Measurements from ENCODE around the gene PGAP2. TPM values are rescaled to one million over a fixed set of nuclear protein-coding genes. Genes with fewer than 3 reads are reported as not detected.

The PGAP2 gene
- total and polyA plus RNA-seq, 9 donors: 8.7 to 29.8 (median 22.3) TPM

DNA sequence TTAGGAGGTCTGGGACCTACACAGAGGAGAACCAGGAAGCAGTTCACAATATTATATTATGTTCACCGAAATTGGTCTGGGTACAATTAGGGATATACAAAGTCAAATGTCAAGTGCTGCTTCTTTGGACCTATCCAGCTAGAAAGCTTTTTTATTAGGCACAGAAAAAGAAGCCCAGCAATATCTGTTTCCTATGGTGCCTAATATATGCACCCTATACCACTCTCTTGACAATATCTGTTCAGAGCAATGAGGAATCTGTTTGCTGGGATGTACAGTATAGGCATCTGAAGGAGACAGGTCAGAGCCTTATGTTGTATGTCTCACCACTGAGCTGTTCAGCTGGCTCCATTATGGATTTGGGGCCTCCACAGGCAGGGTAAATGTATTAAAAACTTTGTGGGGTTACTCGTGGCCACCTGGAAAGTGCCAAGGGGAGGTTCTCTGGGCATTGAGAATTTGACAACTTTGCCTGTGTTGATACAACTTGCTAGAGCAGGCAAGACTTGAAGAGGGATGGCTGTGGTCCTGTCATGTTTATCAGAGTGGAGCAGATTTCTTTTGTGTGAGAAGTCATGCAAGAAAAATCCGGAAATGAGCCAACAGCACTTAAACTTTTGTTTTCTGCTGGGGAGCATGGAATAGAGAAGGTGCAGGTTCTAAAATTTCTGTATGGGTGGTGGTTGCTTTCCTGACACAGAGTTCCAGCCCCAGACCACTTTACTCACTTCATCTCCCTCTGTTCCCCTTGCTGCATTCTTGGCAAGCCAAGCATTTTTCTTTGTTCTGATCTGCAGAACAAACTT, 57.2 kb downstream of the PGAP2 start:
- H3K27ac ChIP-seq (ENCODE audit: low read length): peak overlapping the region; percentile 8
- no peak for DNase-seq
- H3K36me3 ChIP-seq (ENCODE audit: control insufficient read depth, insufficient read depth, low read length): no peaks in the 10 kb centered on the region
- H3K4me3 ChIP-seq (ENCODE audit: low read length): no peak overlapping the region
- peaks cover 32% of the 10 kb centered on the region for H3K4me1 ChIP-seq (ENCODE audit: control insufficient read depth, insufficient read depth, low read length)
- no peaks in the 10 kb centered on the region for H3K9me3 ChIP-seq (replicated peaks; ENCODE audit: control insufficient read depth, low read depth, low read length)
- no peaks in the 10 kb centered on the region for H3K27me3 ChIP-seq (ENCODE audit: control insufficient read depth, insufficient read depth, low read length)
- WGBS (ENCODE audit: insufficient coverage): 62% methylated on average over 1 of the region's 3 CpGs

DNA sequence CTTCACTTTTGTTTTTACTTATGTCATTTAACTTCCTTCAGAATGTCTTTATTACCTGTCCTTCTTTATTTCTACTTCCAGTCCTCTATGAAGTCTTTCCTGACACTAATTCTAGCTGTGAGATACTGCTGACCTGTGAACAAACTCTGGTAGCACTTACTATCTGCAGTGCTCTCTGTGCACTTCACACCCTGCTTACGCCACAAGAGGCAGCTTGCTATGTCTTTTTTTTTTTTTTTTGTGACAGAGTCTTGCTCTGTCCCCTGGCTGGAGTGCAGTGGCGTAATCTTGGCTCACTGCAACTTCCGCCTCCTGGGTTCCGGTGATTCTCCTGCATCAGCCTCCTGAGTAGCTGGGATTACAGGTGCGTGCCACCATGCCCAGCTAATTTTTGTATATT, 57.8 kb downstream of the PGAP2 start:
- Histone ChIP-seq H3K4me1 (ENCODE audit: control insufficient read depth, insufficient read depth, low read length) (peaks cover 27% of the 10 kb centered on the region), H3K27me3 (ENCODE audit: control insufficient read depth, insufficient read depth, low read length) (no peaks in the 10 kb centered on the region), H3K9me3 (replicated peaks; ENCODE audit: control insufficient read depth, low read depth, low read length) (no peaks in the 10 kb centered on the region), H3K36me3 (ENCODE audit: control insufficient read depth, insufficient read depth, low read length) (no peaks in the 10 kb centered on the region), H3K4me3 (ENCODE audit: low read length) (no peak overlapping the region), H3K27ac (ENCODE audit: low read length) (peak overlapping the region; percentile 8)
- 100% methylated on average over 1 of the region's 5 CpGs for WGBS (ENCODE audit: insufficient coverage)
- no peak for DNase-seq

DNA sequence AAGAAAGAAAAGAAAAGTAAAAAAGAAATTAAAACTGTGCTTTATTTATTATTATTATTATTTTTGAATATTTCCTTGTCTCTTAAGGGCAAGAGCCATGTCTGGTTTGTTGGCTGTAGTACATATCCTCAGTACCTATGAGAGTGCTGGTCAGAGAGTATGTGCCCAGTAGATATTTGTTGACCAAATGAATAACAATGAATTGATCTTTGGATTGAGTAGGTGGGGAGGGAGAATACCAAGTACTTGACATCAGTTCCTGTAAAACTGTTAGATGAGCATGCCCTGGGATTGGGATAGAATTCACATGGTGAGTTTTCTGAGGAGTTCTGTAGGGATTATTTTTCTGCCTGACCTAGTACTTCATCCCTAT, 58.5 kb downstream of the PGAP2 start:
- DNase-seq: no peak
- Histone ChIP-seq H3K27me3 (ENCODE audit: control insufficient read depth, insufficient read depth, low read length) (no peaks in the 10 kb centered on the region), H3K4me3 (ENCODE audit: low read length) (no peak overlapping the region), H3K27ac (ENCODE audit: low read length) (no peak overlapping the region), H3K9me3 (replicated peaks; ENCODE audit: control insufficient read depth, low read depth, low read length) (no peaks in the 10 kb centered on the region), H3K36me3 (ENCODE audit: control insufficient read depth, insufficient read depth, low read length) (no peaks in the 10 kb centered on the region), H3K4me1 (ENCODE audit: control insufficient read depth, insufficient read depth, low read length) (peaks cover 24% of the 10 kb centered on the region)

DNA sequence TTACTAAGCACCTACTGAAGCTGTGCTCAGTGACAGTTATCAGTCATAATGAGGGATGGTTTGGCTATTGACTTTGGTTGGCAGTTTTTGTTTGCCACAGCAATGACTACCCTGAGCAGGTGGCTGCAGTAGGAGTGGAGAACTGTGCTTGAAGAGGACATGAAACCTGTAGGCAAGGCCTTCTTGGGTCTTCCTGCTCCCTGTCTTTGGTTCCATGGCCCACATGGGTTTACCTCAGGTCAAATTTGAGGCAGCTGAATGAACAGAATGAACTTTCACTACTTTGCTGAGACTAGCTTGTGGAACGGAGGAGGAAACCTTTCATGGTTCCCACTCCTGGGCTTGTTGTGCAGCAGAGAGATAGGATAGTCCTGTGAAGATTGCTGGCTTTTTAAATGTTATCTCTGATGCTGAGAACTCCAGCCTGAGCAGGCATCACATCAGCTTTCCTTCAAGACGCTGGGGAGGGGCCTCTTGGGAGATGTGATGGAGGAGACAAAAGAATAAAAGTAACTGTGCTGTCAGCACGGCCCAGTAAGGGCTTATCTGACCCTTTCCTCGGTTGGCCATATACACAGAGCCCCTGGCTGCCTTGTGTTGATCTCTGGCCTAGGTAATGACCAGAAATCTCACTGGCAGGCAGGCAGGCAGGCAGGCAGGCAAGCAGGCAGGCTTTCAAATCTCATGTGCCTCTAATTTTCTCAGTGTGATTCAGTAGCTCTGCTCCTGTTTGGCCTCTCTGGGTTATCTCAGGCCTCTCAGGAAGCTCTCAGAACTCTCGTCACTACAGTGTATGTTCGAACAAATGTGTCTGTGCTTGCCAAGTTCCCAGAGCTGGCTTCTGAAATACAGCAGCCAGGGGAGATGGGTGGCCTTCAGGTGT, 59.1 kb downstream of the PGAP2 start:
- 36% methylated on average over 5 of the region's 6 CpGs for WGBS (ENCODE audit: insufficient coverage)
- Histone ChIP-seq H3K27ac (ENCODE audit: low read length) (peak overlapping the region; percentile 53), H3K9me3 (replicated peaks; ENCODE audit: control insufficient read depth, low read depth, low read length) (no peaks in the 10 kb centered on the region), H3K27me3 (ENCODE audit: control insufficient read depth, insufficient read depth, low read length) (no peaks in the 10 kb centered on the region), H3K36me3 (ENCODE audit: control insufficient read depth, insufficient read depth, low read length) (no peaks in the 10 kb centered on the region), H3K4me1 (ENCODE audit: control insufficient read depth, insufficient read depth, low read length) (peaks cover 20% of the 10 kb centered on the region), H3K4me3 (ENCODE audit: low read length) (no peak overlapping the region)
- peak; percentile 33 for DNase-seq

DNA sequence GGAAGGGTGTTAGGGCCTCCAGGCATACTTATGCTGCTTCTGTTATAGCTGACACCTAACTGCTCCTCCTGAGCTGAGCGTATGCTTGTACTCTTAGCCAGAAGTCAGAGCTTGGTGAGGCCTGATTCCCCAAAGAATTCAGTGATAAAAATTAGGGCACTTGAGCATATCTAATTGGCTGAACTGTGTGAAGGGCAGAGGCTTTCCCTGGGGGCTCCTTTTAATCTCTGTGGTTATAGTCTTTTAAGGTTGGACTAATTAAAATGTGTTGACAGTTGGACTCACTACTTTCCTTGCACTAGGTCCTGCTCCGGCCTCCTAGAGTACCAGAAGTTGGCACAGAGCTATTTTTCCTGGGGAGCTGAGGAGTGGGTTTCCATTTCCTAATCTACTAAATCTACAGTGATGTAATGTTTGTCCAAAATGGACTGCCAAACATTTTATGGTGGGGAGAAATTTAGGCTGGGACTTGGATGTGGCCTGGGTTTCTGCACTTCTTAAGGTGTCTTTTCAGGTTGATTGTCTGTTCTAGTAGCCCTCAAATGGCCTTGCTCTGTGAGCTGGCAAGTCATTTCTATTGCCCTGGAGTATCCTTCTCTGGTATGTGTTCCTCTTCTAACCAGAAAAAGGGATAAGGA, 65.5 kb downstream of the PGAP2 start:
- no peaks in the 10 kb centered on the region for H3K36me3 ChIP-seq (ENCODE audit: control insufficient read depth, insufficient read depth, low read length)
- H3K27me3 ChIP-seq (ENCODE audit: control insufficient read depth, insufficient read depth, low read length): no peaks in the 10 kb centered on the region
- WGBS (ENCODE audit: insufficient coverage): 71% methylated on average over 1 of the region's 2 CpGs
- no peaks in the 10 kb centered on the region for H3K9me3 ChIP-seq (replicated peaks; ENCODE audit: control insufficient read depth, low read depth, low read length)
- DNase-seq: no peak
- peaks cover 2% of the 10 kb centered on the region for H3K4me1 ChIP-seq (ENCODE audit: control insufficient read depth, insufficient read depth, low read length)
- no peak overlapping the region for H3K4me3 ChIP-seq (ENCODE audit: low read length)
- H3K27ac ChIP-seq (ENCODE audit: low read length): no peak overlapping the region

Other genes with a start within 250 kb of the PGAP2 start
- 3.2 TPM for gene ART5, start 166.6 kb upstream of the PGAP2 start, total RNA-seq
- gene ART5, start 166.6 kb upstream of the PGAP2 start, polyA plus RNA-seq (ENCODE audit: insufficient read depth in 1 of 8, insufficient read length in 8 of 8, low replicate concordance in 1 of 8): 1 to 10 TPM; 1.2 to 5.4 (median 2.5) TPM
- 5.7 TPM for gene ART1, start 163.4 kb upstream of the PGAP2 start, total RNA-seq
- 1 to 10 TPM; 2.3 to 6.3 (median 3.8) TPM for gene ART1, start 163.4 kb upstream of the PGAP2 start, polyA plus RNA-seq (ENCODE audit: insufficient read depth in 1 of 8, insufficient read length in 8 of 8, low replicate concordance in 1 of 8)
- gene CHRNA10, start 137.2 kb upstream of the PGAP2 start, total RNA-seq: 0.71 TPM
- 1 to 10 TPM; 2.4 to 4.9 (median 3.3) TPM for gene CHRNA10, start 137.2 kb upstream of the PGAP2 start, polyA plus RNA-seq (ENCODE audit: insufficient read depth in 1 of 8, insufficient read length in 8 of 8, low replicate concordance in 1 of 8)
- 41.1 TPM for gene NUP98, start 11.0 kb upstream of the PGAP2 start, total RNA-seq
- 10 to 100 TPM; 36.9 to 44.6 (median 40.0) TPM for gene NUP98, start 11.0 kb upstream of the PGAP2 start, polyA plus RNA-seq (ENCODE audit: insufficient read depth in 1 of 8, insufficient read length in 8 of 8, low replicate concordance in 1 of 8)
- 7.4 TPM for gene RHOG, start 32.4 kb downstream of the PGAP2 start, total RNA-seq
- gene RHOG, start 32.4 kb downstream of the PGAP2 start, polyA plus RNA-seq (ENCODE audit: insufficient read depth in 1 of 8, insufficient read length in 8 of 8, low replicate concordance in 1 of 8): 10 to 100 TPM; 21.9 to 31.4 (median 26.3) TPM
- gene STIM1, start 47.1 kb downstream of the PGAP2 start, total RNA-seq: 40.7 TPM
- 100 to 1,000 TPM in 1 of 8 donors, 10 to 100 TPM in 7; 58.7 to 108 (median 78.2) TPM for gene STIM1, start 47.1 kb downstream of the PGAP2 start, polyA plus RNA-seq (ENCODE audit: insufficient read depth in 1 of 8, insufficient read length in 8 of 8, low replicate concordance in 1 of 8)